ENCODE measurements around the gene AHI1.
A peak's percentile ranks its signal among the peaks of the same experiment; 100 is the strongest.

AHI1 gene

GRCh38 chr6:135281964-135282363 is 215.6 kb downstream of the AHI1 start:
- ChIA-PET POLR2A (no interaction called here), CTCF (interaction anchor here (1.5 kb wide), 1 partner anchor 13 kb away, joined by 4 read pairs; no protein-coding TSS in a partner anchor)
- DNase-seq (ENCODE audit: extremely low spot score), result no peak
- TF ChIP-seq CTCF (IDR thresholded peaks at IDR 0.05; ENCODE audit: control extremely low read depth, extremely low read depth, low read depth, missing control alignments), result no peak

- CTCF ChIA-PET, result interaction anchor here (1.5 to 2.3 kb wide), 3 partner anchors 8 to 46 kb away, joined by 3 to 7 read pairs (median 4); no protein-coding TSS in a partner anchor
- POLR2A ChIA-PET, result no interaction called here
- TF ChIP-seq CTCF (IDR thresholded peaks at IDR 0.05; ENCODE audit: control extremely low read depth, extremely low read depth, low read depth, missing control alignments), result no peak
- no peak for DNase-seq (ENCODE audit: extremely low spot score)
Measured at GRCh38 chr6:135281227-135281626, 216.3 kb downstream of the AHI1 start.

DNA sequence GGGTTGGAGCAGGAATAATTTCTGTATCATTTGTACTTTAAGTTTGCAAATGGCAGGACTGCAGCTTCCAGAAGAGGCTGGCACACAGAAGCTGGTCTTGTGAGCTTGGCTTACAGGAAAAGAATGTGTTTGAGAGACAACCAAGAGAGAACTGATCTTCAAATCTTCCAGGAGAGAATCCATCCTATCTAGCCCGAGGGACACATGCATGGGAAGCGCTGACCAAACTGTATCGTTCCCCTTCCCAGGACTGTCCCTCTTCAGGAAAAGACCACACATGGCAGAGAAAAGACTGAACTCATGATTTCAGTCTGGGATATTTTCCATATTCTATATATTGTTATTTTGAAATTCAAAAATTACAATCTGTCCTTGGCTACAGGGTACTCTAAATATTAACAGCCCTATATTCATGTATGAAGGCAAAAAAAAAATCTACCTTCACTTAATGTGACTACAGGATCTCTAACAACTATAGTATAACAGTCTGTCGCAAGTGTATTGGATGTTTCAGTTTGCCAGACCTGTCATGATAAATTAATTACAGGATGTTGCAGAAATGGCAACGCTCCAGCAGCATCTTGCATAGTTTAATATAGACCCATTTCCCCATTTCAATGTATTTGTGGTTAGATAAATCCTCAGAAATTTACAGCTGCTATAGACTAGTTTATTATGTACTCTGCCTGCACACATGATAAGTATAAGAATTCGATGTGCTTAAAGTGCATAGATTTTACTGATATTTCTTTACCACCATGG is 217.0 kb downstream of the AHI1 start:
- CTCF ChIA-PET, result interaction anchor here (0.9 to 2.3 kb wide), 5 partner anchors 9 to 45 kb away, joined by 3 to 7 read pairs (median 4); no protein-coding TSS in a partner anchor
- no peak for TF ChIP-seq CTCF (IDR thresholded peaks at IDR 0.05; ENCODE audit: control extremely low read depth, extremely low read depth, low read depth, missing control alignments)
- POLR2A ChIA-PET, result no interaction called here
- no peak for DNase-seq (ENCODE audit: extremely low spot score)

GRCh38 chr6:135277422-135277821 is 220.1 kb downstream of the AHI1 start:
- POLR2A ChIA-PET, result no interaction called here
- CTCF ChIA-PET, result interaction anchor here (1.7 kb wide), 1 partner anchor 25 kb away, joined by 3 read pairs; no protein-coding TSS in a partner anchor
- TF ChIP-seq CTCF (IDR thresholded peaks at IDR 0.05; ENCODE audit: control extremely low read depth, extremely low read depth, low read depth, missing control alignments), result no peak
- no peak for DNase-seq (ENCODE audit: extremely low spot score)

DNA sequence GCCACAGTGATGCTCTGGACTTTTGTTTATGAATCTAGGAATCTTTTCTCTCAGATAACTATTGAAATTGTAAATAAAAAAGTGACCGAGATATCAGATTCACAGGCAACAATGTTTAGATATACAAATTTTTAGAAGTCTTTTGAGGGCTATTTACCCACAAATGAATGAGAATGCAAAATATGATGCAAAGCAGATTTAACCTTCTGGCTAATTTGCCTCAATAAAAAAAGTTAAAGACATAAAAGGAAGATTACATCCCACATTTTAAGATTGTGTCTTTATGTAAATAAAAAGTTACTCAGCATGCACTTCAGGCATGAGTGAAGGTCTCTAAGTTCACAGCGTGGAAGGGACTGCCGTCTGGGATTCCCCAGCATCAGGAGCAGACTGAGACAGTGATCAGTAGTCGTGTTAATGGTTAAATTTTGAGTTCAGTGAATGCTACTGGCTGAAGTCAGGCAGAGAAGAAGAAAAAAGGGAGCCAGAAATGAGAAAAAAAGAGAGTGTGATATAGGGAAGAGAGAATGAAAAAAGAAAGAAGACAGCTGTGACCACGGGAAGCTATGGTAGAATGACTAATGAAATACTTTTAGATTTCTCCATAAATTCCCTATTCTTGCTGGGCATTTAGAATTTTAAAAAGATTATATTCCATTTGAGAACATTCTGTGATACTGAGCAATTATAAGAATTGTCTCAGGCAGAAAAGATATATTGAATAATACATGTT is 222.8 kb downstream of the AHI1 start:
- ChIA-PET POLR2A (no interaction called here), CTCF (interaction anchor here (1.0 kb wide), 2 partner anchors 12 to 62 kb away, joined by 3 read pairs; no protein-coding TSS in a partner anchor)
- peak; percentile 39 for DNase-seq (ENCODE audit: extremely low spot score)
- TF ChIP-seq CTCF (IDR thresholded peaks at IDR 0.05; ENCODE audit: control extremely low read depth, extremely low read depth, low read depth, missing control alignments), result no peak

DNA sequence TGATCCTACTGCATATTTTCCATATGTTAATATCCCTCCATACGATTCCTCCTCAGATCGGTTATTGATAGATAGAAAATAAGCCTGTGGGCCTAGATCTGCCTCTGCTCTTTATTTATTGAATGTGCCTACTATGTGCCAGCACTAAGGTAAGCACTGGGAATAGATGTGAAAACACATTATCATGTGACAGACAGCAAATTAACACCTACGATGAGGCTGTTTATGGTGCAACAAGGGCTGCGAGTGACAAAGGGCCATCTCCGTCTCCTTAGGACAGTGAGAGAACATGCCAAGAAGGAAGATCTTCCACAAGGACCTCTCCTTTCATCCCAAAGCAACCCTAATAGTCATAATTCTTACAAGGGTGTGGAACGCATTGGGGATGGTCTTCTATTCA is 225.9 kb downstream of the AHI1 start:
- CTCF ChIA-PET, result interaction anchor here (1.0 kb wide), 1 partner anchor 36 kb away, joined by 3 read pairs; no protein-coding TSS in a partner anchor
- POLR2A ChIA-PET, result no interaction called here
- no peak for TF ChIP-seq CTCF (IDR thresholded peaks at IDR 0.05; ENCODE audit: control extremely low read depth, extremely low read depth, low read depth, missing control alignments)
- DNase-seq (ENCODE audit: extremely low spot score), result no peak
